Breast epithelium (tissue), 3 donors: ENCODE results near the gene ARHGAP4.

ENCODE experiments used
- CTCF ChIP-seq, 3 donors: fragments of 450-650 bp; IDR thresholded peaks; one replicate each; pipeline ENCODE4 v1.5.1; 2016 to 2017; ENCODE audit warnings: antibody characterized with exemption in 3 of 3, mild to moderate bottlenecking in 3 of 3, moderate library complexity in 3 of 3
- POLR2A ChIP-seq: fragments of 450-650 bp; IDR thresholded peaks from one replicate; pipeline ENCODE4 v1.6.1; 2016; ENCODE audit warnings: antibody characterized with exemption, mild to moderate bottlenecking, moderate library complexity

GRCh38 chrX:153965406-153965805 lies 39.3 kb upstream of the ARHGAP4 start:
- TF ChIP-seq CTCF (IDR thresholded peaks at IDR 0.05): no peak
- TF ChIP-seq POLR2A: no peak
